GM23338 (cell line): ENCODE results near the gene FANK1. TPM values are rescaled to one million over a fixed set of nuclear protein-coding genes. Genes with fewer than 3 reads are reported as not detected.

Source experiments
- ATAC-seq: fragments of 200-7000 bp; cut with Tn5 transposase; 3 replicates; pipeline ENCODE4 v1.9.1; 2020
- DNase-seq: peaks from one replicate; pipeline ENCODE4 v3.0.0-alpha.2; 2015; ENCODE audit warnings: low spot score
- H2AFZ ChIP-seq: fragments of 200-600 bp; sonication (generic); 2 replicates; pipeline ENCODE4 v1.8.0; 2016; ENCODE audit warnings: antibody characterized with exemption, mild to moderate bottlenecking, moderate library complexity
- H3F3A ChIP-seq: fragments of 200-600 bp; sonication (generic); replicated peaks from 2 replicates; pipeline ENCODE4 v1.8.0; 2017; ENCODE audit warnings: antibody characterized with exemption, mixed run types, low read depth
- H3K27ac ChIP-seq: fragments of 200-600 bp; sonication (generic); 2 replicates; pipeline ENCODE4 v1.6.1; 2016; ENCODE audit warnings: low read depth
- H3K27me3 ChIP-seq: fragments of 200-600 bp; sonication (generic); 2 replicates; pipeline ENCODE4 v1.8.0; 2016; ENCODE audit warnings: mild to moderate bottlenecking, mixed run types, moderate library complexity; ENCODE audit not compliant: insufficient read depth
- H3K36me3 ChIP-seq: fragments of 200-600 bp; sonication (generic); 2 replicates; pipeline ENCODE4 v1.8.0; 2016; ENCODE audit warnings: mild to moderate bottlenecking; ENCODE audit not compliant: insufficient read depth
- H3K4me1 ChIP-seq: fragments of 200-600 bp; sonication (generic); 2 replicates; pipeline ENCODE4 v1.8.0; 2016; ENCODE audit warnings: mild to moderate bottlenecking, moderate library complexity; ENCODE audit not compliant: insufficient read depth
- H3K4me2 ChIP-seq: fragments of 200-600 bp; sonication (generic); 2 replicates; pipeline ENCODE4 v1.7.1; 2017; ENCODE audit warnings: mixed run types
- H3K4me3 ChIP-seq: fragments of 200-600 bp; sonication (generic); 2 replicates; pipeline ENCODE4 v1.6.1; 2016; ENCODE audit warnings: mixed run types
- H3K79me2 ChIP-seq: fragments of 200-600 bp; sonication (generic); replicated peaks from 2 replicates; pipeline ENCODE4 v1.8.0; 2017; ENCODE audit warnings: mild to moderate bottlenecking; ENCODE audit not compliant: insufficient read depth
- H3K9me2 ChIP-seq: fragments of 200-600 bp; sonication (generic); 2 replicates; pipeline ENCODE4 v1.8.0; 2017; ENCODE audit not compliant: insufficient read depth
- H4K20me1 ChIP-seq: fragments of 200-600 bp; sonication (generic); replicated peaks from 2 replicates; pipeline ENCODE4 v1.8.0; 2017; ENCODE audit warnings: mild to moderate bottlenecking; ENCODE audit not compliant: insufficient read depth
- H3K27ac Mint-ChIP-seq: 2 replicates; pipeline ENCODE4 v1.8.0; 2020; ENCODE audit warnings: inconsistent platforms, mild to moderate bottlenecking, moderate library complexity, mixed read lengths
- H3K27me3 Mint-ChIP-seq: 3 replicates; pipeline ENCODE4 v1.8.0; 2022; ENCODE audit warnings: low read depth, mild to moderate bottlenecking, moderate library complexity, mixed read lengths, inconsistent platforms; ENCODE audit not compliant: insufficient read depth, poor library complexity
- H3K36me3 Mint-ChIP-seq: 3 replicates; pipeline ENCODE4 v1.8.0; 2021; ENCODE audit warnings: low read depth, mild to moderate bottlenecking, inconsistent platforms, moderate library complexity, mixed read lengths
- H3K4me1 Mint-ChIP-seq: 3 replicates; pipeline ENCODE4 v1.8.0; 2020; ENCODE audit warnings: mild to moderate bottlenecking, inconsistent platforms, mixed read lengths
- H3K4me3 Mint-ChIP-seq: 3 replicates; pipeline ENCODE4 v1.8.0; 2021; ENCODE audit warnings: moderate library complexity, mild to moderate bottlenecking, inconsistent platforms, mixed read lengths
- H3K9me3 Mint-ChIP-seq: 3 replicates; pipeline ENCODE4 v1.8.0; 2020; ENCODE audit warnings: moderate library complexity, mild to moderate bottlenecking, inconsistent platforms, mixed read lengths
- CREB1 ChIP-seq: fragments of 250-450 bp; sonication (Bioruptor Pico); IDR thresholded peaks from 2 replicates; pipeline ENCODE4 v1.5.0; 2020; ENCODE audit warnings: low read depth, mild to moderate bottlenecking, moderate library complexity
- ETS1 ChIP-seq: IDR thresholded peaks from 2 replicates; pipeline ENCODE4 v1.6.1; 2016; ENCODE audit warnings: antibody characterized with exemption
- EZH2 ChIP-seq: fragments of 200-600 bp; sonication (generic); IDR thresholded peaks from one replicate; pipeline ENCODE4 v1.8.0; 2017; ENCODE audit warnings: antibody characterized with exemption, mild to moderate bottlenecking, low read depth; ENCODE audit not compliant: unreplicated experiment
- JUNB ChIP-seq: IDR thresholded peaks from one replicate; pipeline ENCODE4 v1.6.1; 2016; ENCODE audit warnings: antibody characterized with exemption; ENCODE audit not compliant: unreplicated experiment
- NANOG ChIP-seq: IDR thresholded peaks from 2 replicates; pipeline ENCODE4 v1.6.1; 2016; ENCODE audit warnings: antibody characterized with exemption, borderline replicate concordance
- POLR2AphosphoS5 ChIP-seq: IDR thresholded peaks from 2 replicates; pipeline ENCODE4 v1.6.1; 2016; ENCODE audit warnings: antibody characterized with exemption, low read depth
- STAT1 ChIP-seq: IDR thresholded peaks from one replicate; pipeline ENCODE4 v1.6.1; 2016; ENCODE audit warnings: antibody characterized with exemption; ENCODE audit not compliant: unreplicated experiment
- ZNF114 ChIP-seq: fragments of 250-450 bp; sonication (Bioruptor Pico); IDR thresholded peaks from 2 replicates; pipeline ENCODE4 v1.5.0; 2020; ENCODE audit warnings: mild to moderate bottlenecking, moderate library complexity
- polyA plus RNA-seq: library from polyadenylated mRNA; unstranded; fragments of >200 nt; fragmentation: Nextera tagmentation; extraction: Ambion mirVana; gene quantifications from 2 replicates; pipeline ENCODE4 v1.2.1, GENCODE V29; 2016
- total RNA-seq: library from RNA; depleted of rRNA; stranded (reverse); fragments of >200 nt; shearing (Covaris generic); gene quantifications from 2 replicates; pipeline ENCODE4 v1.2.3, GENCODE V29; 2014

Gene FANK1
- total and polyA plus RNA-seq, 2 experiments from 2014 or later: 0.37 to 0.69 TPM

GRCh38 chr10:125997586-125997985 lies 101.2 kb downstream of the FANK1 start:
- DNase-seq (no peak), ATAC-seq (no peak)
- Histone ChIP-seq H3K79me2 (no peaks in the 10 kb centered on the region), H3K4me1 (peaks cover 6% of the 10 kb centered on the region; the same call in 1 of the 2 replicates), H3K27me3 (no peaks in the 10 kb centered on the region), H3F3A (no peaks in the 10 kb centered on the region), H2AFZ (no peak overlapping the region), H3K9me2 (no peaks in the 10 kb centered on the region), H4K20me1 (no peaks in the 10 kb centered on the region), H3K27ac (no peak overlapping the region), H3K4me3 (no peak overlapping the region), H3K36me3 (no peaks in the 10 kb centered on the region), H3K4me2 (no peak overlapping the region)
- TF ChIP-seq POLR2AphosphoS5: no peak
- no peak for TF ChIP-seq JUNB
- H3K4me1 Mint-ChIP-seq: peaks cover 6% of the 10 kb centered on the region; the same call in 2 of the 3 replicates
- no peaks in the 10 kb centered on the region for H3K9me3 Mint-ChIP-seq
- no peak overlapping the region; the same call in 1 of the 2 replicates for H3K27ac Mint-ChIP-seq
- no peak overlapping the region for H3K4me3 Mint-ChIP-seq
- no peaks in the 10 kb centered on the region for H3K27me3 Mint-ChIP-seq
- H3K36me3 Mint-ChIP-seq: no peaks in the 10 kb centered on the region

- H3K4me1 Mint-ChIP-seq: peaks cover 6% of the 10 kb centered on the region; the same call in 2 of the 3 replicates
- no peaks in the 10 kb centered on the region for H3K27me3 Mint-ChIP-seq
- ATAC-seq: no peak
Measured at GRCh38 chr10:125999694-126000093, 103.3 kb downstream of the FANK1 start.

GRCh38 chr10:126001576-126001975 lies 105.2 kb downstream of the FANK1 start:
- Histone ChIP-seq H3K9me2 (no peaks in the 10 kb centered on the region), H4K20me1 (no peaks in the 10 kb centered on the region), H2AFZ (no peak overlapping the region), H3K4me2 (no peak overlapping the region), H3K4me3 (no peak overlapping the region), H3K4me1 (peaks cover 6% of the 10 kb centered on the region; the same call in 1 of the 2 replicates), H3K79me2 (no peaks in the 10 kb centered on the region), H3F3A (no peaks in the 10 kb centered on the region), H3K27ac (no peak overlapping the region), H3K27me3 (no peaks in the 10 kb centered on the region), H3K36me3 (no peaks in the 10 kb centered on the region)
- no peaks in the 10 kb centered on the region; the same call in 2 of the 3 replicates for H3K9me3 Mint-ChIP-seq
- H3K4me1 Mint-ChIP-seq: peaks cover 6% of the 10 kb centered on the region; the same call in 2 of the 3 replicates
- DNase-seq (no peak), ATAC-seq (no peak)
- no peak overlapping the region for H3K27ac Mint-ChIP-seq
- no peak overlapping the region for H3K4me3 Mint-ChIP-seq
- H3K36me3 Mint-ChIP-seq: no peaks in the 10 kb centered on the region
- H3K27me3 Mint-ChIP-seq: no peaks in the 10 kb centered on the region
- no peak for TF ChIP-seq ETS1

More at GRCh38 chr10:125999694-126000093, 103.3 kb downstream of the FANK1 start:
- H4K20me1 ChIP-seq: no peaks in the 10 kb centered on the region
- no peak overlapping the region for H2AFZ ChIP-seq
- Mint-ChIP-seq H3K36me3 (no peaks in the 10 kb centered on the region), H3K27ac (no peak overlapping the region), H3K4me3 (no peak overlapping the region), H3K9me3 (no peaks in the 10 kb centered on the region; the same call in 2 of the 3 replicates)
- no peaks in the 10 kb centered on the region for H3K36me3 ChIP-seq
- no peak overlapping the region for H3K4me3 ChIP-seq
- no peaks in the 10 kb centered on the region for H3K79me2 ChIP-seq
- H3K4me1 ChIP-seq: peaks cover 6% of the 10 kb centered on the region; the same call in 1 of the 2 replicates
- TF ChIP-seq STAT1 (no peak), ZNF114 (CRISPR knock-in tag) (no peak), CREB1 (CRISPR knock-in tag) (no peak), JUNB (no peak), EZH2 (no peak), ETS1 (no peak), NANOG (no peak)
- H3K27ac ChIP-seq: no peak overlapping the region
- no peaks in the 10 kb centered on the region for H3F3A ChIP-seq
- no peaks in the 10 kb centered on the region for H3K27me3 ChIP-seq
- no peak for DNase-seq
- H3K4me2 ChIP-seq: 0 out of 2 replicates have a peak overlapping the region, but pooled peaks have one; percentile 14
- no peaks in the 10 kb centered on the region for H3K9me2 ChIP-seq
